ENCODE data around the gene VWF. TPM values are rescaled to one million over a fixed set of nuclear protein-coding genes. Genes with fewer than 3 reads are reported as not detected.

The VWF gene
- polyA plus RNA-seq, 1 donor (not counting 4 experiments of a cell fraction or from before 2014, with no cell fraction given), result 0.01 TPM

DNA sequence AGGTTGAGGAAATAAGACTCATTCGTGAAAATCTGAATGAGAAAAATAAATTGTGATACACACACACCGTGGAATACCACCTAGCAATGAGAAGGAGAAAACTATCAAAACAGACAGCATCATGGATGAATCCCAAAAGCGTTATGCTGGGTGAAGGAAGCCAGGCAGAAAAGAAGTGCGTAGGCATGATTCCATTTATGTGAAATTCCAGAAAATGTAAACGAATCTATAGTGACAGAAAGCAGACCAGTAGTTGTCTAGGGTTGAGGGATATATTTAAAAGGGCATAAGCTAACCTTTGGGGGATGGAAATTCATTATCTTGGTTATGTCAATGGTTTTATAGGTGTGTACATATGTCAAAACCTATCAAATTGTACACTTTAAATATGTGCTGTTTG, 136.9 kb downstream of the VWF start:
- TF ChIP-seq EZH2 (IDR thresholded peaks at IDR 0.05; ENCODE audit: low read length) (no peak), CTCF (optimal IDR thresholded peaks at IDR 0.05 in 1 of 3, IDR thresholded peaks at IDR 0.05 in 1 of 3, conservative IDR thresholded peaks at IDR 0.05 in 1 of 3; ENCODE audit: extremely low read depth in 1 of 3, insufficient read depth in 2 of 3, low read length in 3 of 3) (no peak)
- Histone ChIP-seq H3K4me3 (ENCODE audit: control insufficient read depth in 2 of 3, extremely low read depth in 1 of 3, insufficient read depth in 2 of 3, low read depth in 1 of 3, low read length in 3 of 3) (no peak overlapping the region), H3K27ac (ENCODE audit: control insufficient read depth, insufficient read depth, low read length) (no peak overlapping the region), H3K9ac (ENCODE audit: control insufficient read depth, extremely low read depth, insufficient read depth, low read length) (no peak overlapping the region), H4K20me1 (ENCODE audit: control insufficient read depth, extremely low read depth, insufficient read depth, low read length) (no peaks in the 10 kb centered on the region), H3K9me3 (ENCODE audit: control insufficient read depth, low read depth, low read length) (no peaks in the 10 kb centered on the region), H3K4me2 (ENCODE audit: control insufficient read depth, extremely low read depth, insufficient read depth, low read depth, low read length) (no peak overlapping the region), H3K79me2 (ENCODE audit: control insufficient read depth, insufficient read depth, low read length) (no peaks in the 10 kb centered on the region), H3K4me1 (ENCODE audit: control insufficient read depth, extremely low read depth, insufficient read depth, low read length) (no peaks in the 10 kb centered on the region), H2AFZ (ENCODE audit: control insufficient read depth, low read length) (no peak overlapping the region), H3K36me3 (ENCODE audit: control insufficient read depth in 2 of 2, extremely low read depth in 1 of 2, insufficient read depth in 2 of 2, low read length in 2 of 2) (no peaks in the 10 kb centered on the region), H3K9me1 (ENCODE audit: control insufficient read depth, extremely low read depth, insufficient read depth, low read length) (no peaks in the 10 kb centered on the region), H3K27me3 (ENCODE audit: control insufficient read depth, extremely low read depth, insufficient read depth, low read length) (peaks cover 11% of the 10 kb centered on the region)
- DNase-seq (ENCODE audit: low read depth, low spot score) (no peak), FAIRE-seq (no peak)
- dilution Hi-C loops (cut with MboI; ENCODE audit: extremely low pct_ligation_motif_present, low sequenced_read_pairs), result no loop called here

GRCh38 chr12:5985471-5985870, 139.0 kb downstream of the VWF start:
- H3K36me3 ChIP-seq (ENCODE audit: control insufficient read depth in 2 of 2, extremely low read depth in 1 of 2, insufficient read depth in 2 of 2, low read length in 2 of 2), result no peaks in the 10 kb centered on the region
- no peak for TF ChIP-seq CTCF (optimal IDR thresholded peaks at IDR 0.05 in 1 of 3, IDR thresholded peaks at IDR 0.05 in 1 of 3, conservative IDR thresholded peaks at IDR 0.05 in 1 of 3; ENCODE audit: extremely low read depth in 1 of 3, insufficient read depth in 2 of 3, low read length in 3 of 3)
- no peak for TF ChIP-seq EZH2 (IDR thresholded peaks at IDR 0.05; ENCODE audit: low read length)
- FAIRE-seq, result no peak

More at GRCh38 chr12:5985471-5985870, 139.0 kb downstream of the VWF start:
- Histone ChIP-seq H3K9me1 (ENCODE audit: control insufficient read depth, extremely low read depth, insufficient read depth, low read length) (no peaks in the 10 kb centered on the region), H3K4me2 (ENCODE audit: control insufficient read depth, extremely low read depth, insufficient read depth, low read depth, low read length) (no peak overlapping the region), H4K20me1 (ENCODE audit: control insufficient read depth, extremely low read depth, insufficient read depth, low read length) (no peaks in the 10 kb centered on the region), H2AFZ (ENCODE audit: control insufficient read depth, low read length) (no peak overlapping the region), H3K4me3 (ENCODE audit: control insufficient read depth in 2 of 3, extremely low read depth in 1 of 3, insufficient read depth in 2 of 3, low read depth in 1 of 3, low read length in 3 of 3) (no peak overlapping the region), H3K79me2 (ENCODE audit: control insufficient read depth, insufficient read depth, low read length) (no peaks in the 10 kb centered on the region), H3K9me3 (ENCODE audit: control insufficient read depth, low read depth, low read length) (no peaks in the 10 kb centered on the region), H3K9ac (ENCODE audit: control insufficient read depth, extremely low read depth, insufficient read depth, low read length) (no peak overlapping the region), H3K27ac (ENCODE audit: control insufficient read depth, insufficient read depth, low read length) (no peak overlapping the region), H3K27me3 (ENCODE audit: control insufficient read depth, extremely low read depth, insufficient read depth, low read length) (peaks cover 11% of the 10 kb centered on the region), H3K4me1 (ENCODE audit: control insufficient read depth, extremely low read depth, insufficient read depth, low read length) (no peaks in the 10 kb centered on the region)
- no peak for DNase-seq (ENCODE audit: low read depth, low spot score)
- dilution Hi-C loops (cut with MboI; ENCODE audit: extremely low pct_ligation_motif_present, low sequenced_read_pairs), result no loop called here
